ENCODE results near the gene ST8SIA1. TPM values are rescaled to one million over a fixed set of nuclear protein-coding genes. Genes with fewer than 3 reads are reported as not detected.

The ST8SIA1 gene
- total RNA-seq, 4 donors from 2014 or later, result 6.9 to 18.0 (median 11.4) TPM

- H3K4me1 ChIP-seq, result peaks cover 35% of the 10 kb centered on the region
- no peak overlapping the region for H3K4me3 ChIP-seq
- WGBS, result 66% methylated on average over 3 of the region's 3 CpGs
- no peak for DNase-seq (ENCODE audit: low spot score in 2 of 2)
- no peaks in the 10 kb centered on the region for H3K36me3 ChIP-seq
- TF ChIP-seq CTCF (IDR thresholded peaks at IDR 0.05) (no peak), POLR2A (IDR thresholded peaks at IDR 0.05) (no peak), EP300 (IDR thresholded peaks at IDR 0.05) (no peak), POLR2AphosphoS5 (IDR thresholded peaks at IDR 0.05) (no peak)
- no peaks in the 10 kb centered on the region for H3K9me3 ChIP-seq
- no peak overlapping the region for H3K27ac ChIP-seq
- no peaks in the 10 kb centered on the region for H3K27me3 ChIP-seq
These were observed 57.6 kb downstream of the ST8SIA1 start for GRCh38 chr12:22276867-22277266.

DNA sequence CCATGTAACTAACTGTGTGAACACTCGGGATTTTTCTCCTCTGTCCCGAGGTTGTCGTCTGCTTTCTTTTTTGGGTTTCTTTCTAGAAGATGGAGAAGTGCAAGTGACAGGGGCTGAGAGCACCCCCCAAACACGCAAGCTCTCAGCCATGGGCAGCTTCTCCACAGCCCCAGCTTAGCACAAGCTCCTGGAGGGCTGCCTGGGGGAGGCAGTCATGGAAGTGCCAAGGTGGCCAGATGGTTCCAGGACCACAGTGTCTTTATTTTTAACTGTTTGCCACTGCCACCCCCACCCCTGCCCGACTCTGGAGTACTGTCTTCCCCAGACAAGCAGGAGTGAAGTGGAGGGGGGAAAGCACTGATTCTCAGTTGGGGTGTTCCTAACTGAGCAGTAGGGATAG, 58.2 kb downstream of the ST8SIA1 start:
- 28% methylated on average over 5 of the region's 5 CpGs for WGBS
- H3K9me3 ChIP-seq, result no peaks in the 10 kb centered on the region
- peak overlapping the region; percentile 3 for H3K4me3 ChIP-seq
- H3K4me1 ChIP-seq, result peaks cover 35% of the 10 kb centered on the region
- H3K36me3 ChIP-seq, result no peaks in the 10 kb centered on the region
- TF ChIP-seq EP300 (IDR thresholded peaks at IDR 0.05) (no peak), POLR2A (IDR thresholded peaks at IDR 0.05) (no peak), CTCF (IDR thresholded peaks at IDR 0.05) (no peak), POLR2AphosphoS5 (IDR thresholded peaks at IDR 0.05) (no peak)
- DNase-seq (ENCODE audit: low spot score in 2 of 2), result no peak
- H3K27ac ChIP-seq, result peak overlapping the region; percentile 77
- H3K27me3 ChIP-seq, result no peaks in the 10 kb centered on the region

GRCh38 chr12:22275843-22276242, 58.7 kb downstream of the ST8SIA1 start:
- no peaks in the 10 kb centered on the region for H3K9me3 ChIP-seq
- WGBS, result 5% methylated on average over 2 of the region's 2 CpGs
- TF ChIP-seq POLR2A (IDR thresholded peaks at IDR 0.05) (no peak), POLR2AphosphoS5 (IDR thresholded peaks at IDR 0.05) (peak; percentile 66 to 90 (median 72)), CTCF (IDR thresholded peaks at IDR 0.05) (no peak), EP300 (IDR thresholded peaks at IDR 0.05) (no peak)
- H3K27ac ChIP-seq, result peak overlapping the region; percentile 77
- peak; percentile 94 for DNase-seq (ENCODE audit: low spot score in 2 of 2)
- no peaks in the 10 kb centered on the region for H3K27me3 ChIP-seq
- no peaks in the 10 kb centered on the region for H3K36me3 ChIP-seq
- H3K4me3 ChIP-seq, result peak overlapping the region; percentile 3
- peaks cover 39% of the 10 kb centered on the region for H3K4me1 ChIP-seq

GRCh38 chr12:22272335-22273151, 62.0 kb downstream of the ST8SIA1 start:
- Histone ChIP-seq H3K36me3 (no peaks in the 10 kb centered on the region), H3K27ac (no peak overlapping the region), H3K4me1 (peaks cover 41% of the 10 kb centered on the region), H3K9me3 (no peaks in the 10 kb centered on the region), H3K4me3 (no peak overlapping the region), H3K27me3 (no peaks in the 10 kb centered on the region)
- 44% methylated on average over 11 of the region's 11 CpGs for WGBS
- no peak for DNase-seq (ENCODE audit: low spot score in 2 of 2)
- TF ChIP-seq POLR2A (IDR thresholded peaks at IDR 0.05) (no peak), EP300 (IDR thresholded peaks at IDR 0.05) (no peak), CTCF (IDR thresholded peaks at IDR 0.05) (no peak), POLR2AphosphoS5 (IDR thresholded peaks at IDR 0.05) (no peak)

- WGBS, result 21% methylated on average over 2 of the region's 2 CpGs
- peaks cover 34% of the 10 kb centered on the region for H3K4me1 ChIP-seq
- TF ChIP-seq EP300 (IDR thresholded peaks at IDR 0.05), result no peak
- TF ChIP-seq POLR2AphosphoS5 (IDR thresholded peaks at IDR 0.05), result no peak
- no peak for DNase-seq (ENCODE audit: low spot score in 2 of 2)
- no peaks in the 10 kb centered on the region for H3K36me3 ChIP-seq
- H3K9me3 ChIP-seq, result no peaks in the 10 kb centered on the region
- H3K27me3 ChIP-seq, result no peaks in the 10 kb centered on the region
- H3K4me3 ChIP-seq, result no peak overlapping the region
- no peak overlapping the region for H3K27ac ChIP-seq
These were observed 63.5 kb downstream of the ST8SIA1 start for GRCh38 chr12:22271023-22271422.

All from suprapubic skin (tissue), 4 donors.